Measurements from ENCODE around the gene CD302. TPM values are rescaled to one million over a fixed set of nuclear protein-coding genes. Genes with fewer than 3 reads are reported as not detected.

Gene CD302
- total and polyA plus RNA-seq, 10 of the 15 experiments (the other 5 are each of a cell fraction or from before 2014, with no cell fraction given) = 0.48 to 4.0 (median 2.1) TPM

DNA sequence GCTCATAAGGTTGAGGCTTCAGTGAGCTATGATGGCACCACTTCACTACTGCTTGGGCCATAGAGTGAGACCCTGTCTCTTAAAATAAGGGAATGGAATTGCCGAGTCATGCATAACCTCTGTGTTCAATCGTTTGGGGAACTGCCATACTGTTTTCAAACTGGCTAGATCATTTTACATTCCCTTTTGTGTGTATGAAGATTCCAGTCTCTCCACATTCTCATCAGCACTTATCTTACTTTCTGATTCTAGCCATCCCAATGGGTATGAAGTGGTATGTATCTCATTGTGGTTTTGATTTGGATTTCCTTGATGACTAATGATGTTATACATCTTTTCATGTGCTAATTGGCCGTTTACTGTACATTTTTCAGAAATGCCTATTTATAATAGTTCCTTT lies 62.0 kb downstream of the CD302 start:
- no TSS peak for BruUV-seq (replicated peaks)
- no peak overlapping the region for H2AFZ ChIP-seq (ENCODE audit: control insufficient read depth, low read depth, low read length)
- POLR2A ChIA-PET = interaction anchor here (1.0 to 1.4 kb wide), 2 partner anchors 8 to 13 kb away, joined by 3 to 4 read pairs; no protein-coding TSS in a partner anchor
- TF ChIP-seq POU2F2 (IDR thresholded peaks at IDR 0.05; ENCODE audit: borderline replicate concordance, low read depth, low read length) (no peak), FOXM1 (IDR thresholded peaks at IDR 0.05; ENCODE audit: low read depth, low read length) (no peak), NR2F1 (conservative IDR thresholded peaks at IDR 0.05) (no peak), FOXK2 (IDR thresholded peaks at IDR 0.05) (no peak), RFX5 (IDR thresholded peaks at IDR 0.05; ENCODE audit: low read depth, low read length) (no peak), TCF3 (IDR thresholded peaks at IDR 0.05; ENCODE audit: borderline replicate concordance, insufficient read depth, low read depth, low read length) (no peak), TCF12 (IDR thresholded peaks at IDR 0.05; ENCODE audit: low read depth, low read length) (no peak), ZNF274 (IDR thresholded peaks at IDR 0.05; ENCODE audit: insufficient read depth, insufficient read length) (no peak), ZSCAN29 (IDR thresholded peaks at IDR 0.05) (no peak), ATF7 (IDR thresholded peaks at IDR 0.05; ENCODE audit: low read depth) (no peak), RAD21 (IDR thresholded peaks at IDR 0.05; ENCODE audit: insufficient read depth, low read depth, low read length) (no peak), ASH2L (IDR thresholded peaks at IDR 0.05; ENCODE audit: borderline replicate concordance, low read depth) (no peak), GABPA (IDR thresholded peaks at IDR 0.05; ENCODE audit: low read depth) (no peak), KLF5 (IDR thresholded peaks at IDR 0.05; ENCODE audit: partially characterized antibody) (no peak)
- TF ChIP-seq, protein P1, sequence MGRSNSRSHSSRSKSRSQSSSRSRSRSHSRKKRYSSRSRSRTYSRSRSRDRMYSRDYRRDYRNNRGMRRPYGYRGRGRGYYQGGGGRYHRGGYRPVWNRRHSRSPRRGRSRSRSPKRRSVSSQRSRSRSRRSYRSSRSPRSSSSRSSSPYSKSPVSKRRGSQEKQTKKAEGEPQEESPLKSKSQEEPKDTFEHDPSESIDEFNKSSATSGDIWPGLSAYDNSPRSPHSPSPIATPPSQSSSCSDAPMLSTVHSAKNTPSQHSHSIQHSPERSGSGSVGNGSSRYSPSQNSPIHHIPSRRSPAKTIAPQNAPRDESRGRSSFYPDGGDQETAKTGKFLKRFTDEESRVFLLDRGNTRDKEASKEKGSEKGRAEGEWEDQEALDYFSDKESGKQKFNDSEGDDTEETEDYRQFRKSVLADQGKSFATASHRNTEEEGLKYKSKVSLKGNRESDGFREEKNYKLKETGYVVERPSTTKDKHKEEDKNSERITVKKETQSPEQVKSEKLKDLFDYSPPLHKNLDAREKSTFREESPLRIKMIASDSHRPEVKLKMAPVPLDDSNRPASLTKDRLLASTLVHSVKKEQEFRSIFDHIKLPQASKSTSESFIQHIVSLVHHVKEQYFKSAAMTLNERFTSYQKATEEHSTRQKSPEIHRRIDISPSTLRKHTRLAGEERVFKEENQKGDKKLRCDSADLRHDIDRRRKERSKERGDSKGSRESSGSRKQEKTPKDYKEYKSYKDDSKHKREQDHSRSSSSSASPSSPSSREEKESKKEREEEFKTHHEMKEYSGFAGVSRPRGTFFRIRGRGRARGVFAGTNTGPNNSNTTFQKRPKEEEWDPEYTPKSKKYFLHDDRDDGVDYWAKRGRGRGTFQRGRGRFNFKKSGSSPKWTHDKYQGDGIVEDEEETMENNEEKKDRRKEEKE (IDR thresholded peaks at IDR 0.05) = no peak
- TF ChIP-seq, protein P2, sequence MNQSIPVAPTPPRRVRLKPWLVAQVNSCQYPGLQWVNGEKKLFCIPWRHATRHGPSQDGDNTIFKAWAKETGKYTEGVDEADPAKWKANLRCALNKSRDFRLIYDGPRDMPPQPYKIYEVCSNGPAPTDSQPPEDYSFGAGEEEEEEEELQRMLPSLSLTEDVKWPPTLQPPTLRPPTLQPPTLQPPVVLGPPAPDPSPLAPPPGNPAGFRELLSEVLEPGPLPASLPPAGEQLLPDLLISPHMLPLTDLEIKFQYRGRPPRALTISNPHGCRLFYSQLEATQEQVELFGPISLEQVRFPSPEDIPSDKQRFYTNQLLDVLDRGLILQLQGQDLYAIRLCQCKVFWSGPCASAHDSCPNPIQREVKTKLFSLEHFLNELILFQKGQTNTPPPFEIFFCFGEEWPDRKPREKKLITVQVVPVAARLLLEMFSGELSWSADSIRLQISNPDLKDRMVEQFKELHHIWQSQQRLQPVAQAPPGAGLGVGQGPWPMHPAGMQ (IDR thresholded peaks at IDR 0.05; ENCODE audit: borderline replicate concordance) = no peak
- TF ChIP-seq, protein P3, sequence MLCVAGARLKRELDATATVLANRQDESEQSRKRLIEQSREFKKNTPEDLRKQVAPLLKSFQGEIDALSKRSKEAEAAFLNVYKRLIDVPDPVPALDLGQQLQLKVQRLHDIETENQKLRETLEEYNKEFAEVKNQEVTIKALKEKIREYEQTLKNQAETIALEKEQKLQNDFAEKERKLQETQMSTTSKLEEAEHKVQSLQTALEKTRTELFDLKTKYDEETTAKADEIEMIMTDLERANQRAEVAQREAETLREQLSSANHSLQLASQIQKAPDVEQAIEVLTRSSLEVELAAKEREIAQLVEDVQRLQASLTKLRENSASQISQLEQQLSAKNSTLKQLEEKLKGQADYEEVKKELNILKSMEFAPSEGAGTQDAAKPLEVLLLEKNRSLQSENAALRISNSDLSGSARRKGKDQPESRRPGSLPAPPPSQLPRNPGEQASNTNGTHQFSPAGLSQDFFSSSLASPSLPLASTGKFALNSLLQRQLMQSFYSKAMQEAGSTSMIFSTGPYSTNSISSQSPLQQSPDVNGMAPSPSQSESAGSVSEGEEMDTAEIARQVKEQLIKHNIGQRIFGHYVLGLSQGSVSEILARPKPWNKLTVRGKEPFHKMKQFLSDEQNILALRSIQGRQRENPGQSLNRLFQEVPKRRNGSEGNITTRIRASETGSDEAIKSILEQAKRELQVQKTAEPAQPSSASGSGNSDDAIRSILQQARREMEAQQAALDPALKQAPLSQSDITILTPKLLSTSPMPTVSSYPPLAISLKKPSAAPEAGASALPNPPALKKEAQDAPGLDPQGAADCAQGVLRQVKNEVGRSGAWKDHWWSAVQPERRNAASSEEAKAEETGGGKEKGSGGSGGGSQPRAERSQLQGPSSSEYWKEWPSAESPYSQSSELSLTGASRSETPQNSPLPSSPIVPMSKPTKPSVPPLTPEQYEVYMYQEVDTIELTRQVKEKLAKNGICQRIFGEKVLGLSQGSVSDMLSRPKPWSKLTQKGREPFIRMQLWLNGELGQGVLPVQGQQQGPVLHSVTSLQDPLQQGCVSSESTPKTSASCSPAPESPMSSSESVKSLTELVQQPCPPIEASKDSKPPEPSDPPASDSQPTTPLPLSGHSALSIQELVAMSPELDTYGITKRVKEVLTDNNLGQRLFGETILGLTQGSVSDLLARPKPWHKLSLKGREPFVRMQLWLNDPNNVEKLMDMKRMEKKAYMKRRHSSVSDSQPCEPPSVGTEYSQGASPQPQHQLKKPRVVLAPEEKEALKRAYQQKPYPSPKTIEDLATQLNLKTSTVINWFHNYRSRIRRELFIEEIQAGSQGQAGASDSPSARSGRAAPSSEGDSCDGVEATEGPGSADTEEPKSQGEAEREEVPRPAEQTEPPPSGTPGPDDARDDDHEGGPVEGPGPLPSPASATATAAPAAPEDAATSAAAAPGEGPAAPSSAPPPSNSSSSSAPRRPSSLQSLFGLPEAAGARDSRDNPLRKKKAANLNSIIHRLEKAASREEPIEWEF (IDR thresholded peaks at IDR 0.05; ENCODE audit: insufficient replicate concordance, low read depth, low read length) = no peak

More for the DNA sequence above, 62.0 kb downstream of the CD302 start:
- ChIA-PET RAD21 (ENCODE audit: unreplicated experiment) (interaction anchor here (0.7 kb wide), 1 partner anchor 20 kb away, joined by 3 read pairs; no protein-coding TSS in a partner anchor), SMC1A (ENCODE audit: uncharacterized antibody, unreplicated experiment) (interaction anchor here (0.6 to 12.5 kb wide), 4 partner anchors 11 to 797 kb away, joined by 3 to 84 read pairs (median 4); no protein-coding TSS in a partner anchor), CTCF (interaction anchor here (0.9 to 1.7 kb wide), 2 partner anchors 9 to 21 kb away, joined by 3 read pairs; no protein-coding TSS in a partner anchor)
- Histone ChIP-seq H3K9ac (ENCODE audit: control insufficient read depth, insufficient read depth, low read length) (no peak overlapping the region), H4K20me1 (ENCODE audit: control insufficient read depth, insufficient read depth) (peaks cover 3% of the 10 kb centered on the region; the same call in 1 of the 2 replicates), H3K36me3 (ENCODE audit: control insufficient read depth in 2 of 2, insufficient read depth in 2 of 2, low read length in 1 of 2) (peaks cover 20 to 36% of the 10 kb centered on the region in 2 experiments), H3K4me3 (no peak overlapping the region), H3K9me3 (replicated peaks; ENCODE audit: control insufficient read depth, insufficient read depth, low read length) (no peaks in the 10 kb centered on the region), H3K27me3 (replicated peaks in 1 of 2; ENCODE audit: control insufficient read depth in 2 of 2, insufficient read depth in 2 of 2, low read length in 1 of 2) (no peaks in the 10 kb centered on the region), H3K4me2 (ENCODE audit: control insufficient read depth, insufficient read depth) (no peak overlapping the region), H3K4me1 (ENCODE audit: control insufficient read depth, insufficient read depth, low read length) (no peaks in the 10 kb centered on the region), H3K79me2 (ENCODE audit: control insufficient read depth, insufficient read depth, low read length) (peaks cover 49% of the 10 kb centered on the region), H3K27ac (ENCODE audit: control insufficient read depth, insufficient read depth) (no peak overlapping the region)
- 49% methylated on average over 3 of the region's 3 CpGs for WGBS (ENCODE audit: insufficient coverage, insufficient replicate concordance, low lambda C conversion rate, missing lambda C conversion rate)
- DNase-seq (ENCODE audit: low read depth, low spot score) (no peak), ATAC-seq (no peak), FAIRE-seq (no peak)
- intact Hi-C loops (cut with micrococcal nuclease; ENCODE audit: unreplicated experiment) = no loop called here
- in situ Hi-C loops (cut with MboI) = no loop called here
